ENCODE measurements around the gene PRKD3. TPM values are rescaled to one million over a fixed set of nuclear protein-coding genes. Genes with fewer than 3 reads are reported as not detected.
A peak's percentile ranks its signal among the peaks of the same experiment; 100 is the strongest.

The PRKD3 gene
- total RNA-seq (2021) (65.9 to 82.1 TPM (median 68.5 TPM) in 3 replicates), Bru-seq, nascent RNA (percentile 91 among the genes with signal in this experiment)
- long read RNA-seq, experiment 1, full-length matches to known transcripts: 11 of 391 reads
- long read RNA-seq, experiment 1, partial matches to known transcripts: 45 of 391 reads
- long read RNA-seq, experiment 1, other reads (novel, unspliced or antisense): 335 of 391 reads
- long read RNA-seq, experiment 2, full-length matches to known transcripts: 2 of 78 reads
- long read RNA-seq, experiment 2, partial matches to known transcripts: 24 of 78 reads
- long read RNA-seq, experiment 2, other reads (novel, unspliced or antisense): 52 of 78 reads
- long read RNA-seq, experiment 3, partial matches to known transcripts: 4 of 11 reads
- long read RNA-seq, experiment 3, other reads (novel, unspliced or antisense): 7 of 11 reads

GRCh38 chr2:37324786-37325624 lies at the start of gene PRKD3:
TSS of gene PRKD3 (minus strand) at chr2:37324833. CDS start at chr2:37316524, 8,309 bp downstream.
- DNase-seq (ENCODE audit: low spot score): no peak
- peaks cover 5% of the 10 kb centered on the region; the same call in 1 of the 2 replicates for H3K36me3 Mint-ChIP-seq
- H3K27ac Mint-ChIP-seq: peak within 1 kb of the TSS; percentile 98
- TF ChIP-seq ZNF423 (CRISPR knock-in tag; IDR thresholded peaks at IDR 0.05) (peak; percentile 38; the same call in 1 of the 2 replicates), GABPB1 (CRISPR knock-in tag; IDR thresholded peaks at IDR 0.05) (peak; percentile 42; the same call in 1 of the 2 replicates), SMAD3 (CRISPR knock-in tag; IDR thresholded peaks at IDR 0.05; ENCODE audit: borderline replicate concordance) (no peak), HMGXB4 (CRISPR knock-in tag; IDR thresholded peaks at IDR 0.05) (no peak), MAX (CRISPR knock-in tag; IDR thresholded peaks at IDR 0.05) (peak; percentile 78), ZNF416 (CRISPR knock-in tag; IDR thresholded peaks at IDR 0.05) (no peak), ARID4B (CRISPR knock-in tag; IDR thresholded peaks at IDR 0.05; ENCODE audit: borderline replicate concordance) (peak; percentile 18; the same call in 1 of the 2 replicates), MLX (CRISPR knock-in tag; IDR thresholded peaks at IDR 0.05) (no peak)
- no peaks in the 10 kb centered on the region for H3K9me3 Mint-ChIP-seq
- ChIA-PET CTCF (interaction anchor here (0.6 to 1.0 kb wide), 3 partner anchors 18 to 552 kb away, joined by 3 read pairs; no protein-coding TSS in a partner anchor), POLR2A (interaction anchor here (0.6 kb wide), 1 partner anchor 10 kb away, joined by 5 read pairs; no protein-coding TSS in a partner anchor)
- H3K27me3 Mint-ChIP-seq (ENCODE audit: low read depth): peaks cover 20% of the 10 kb centered on the region
- peak; percentile 79 for ATAC-seq
- peak within 1 kb of the TSS; percentile 98 for H3K4me3 Mint-ChIP-seq
- H3K4me1 Mint-ChIP-seq: peaks cover 39% of the 10 kb centered on the region

- TF ChIP-seq HMGA2 (CRISPR knock-in tag; IDR thresholded peaks at IDR 0.05) (no peak), ZNF671 (CRISPR knock-in tag; IDR thresholded peaks at IDR 0.05) (no peak), ZMAT4 (CRISPR knock-in tag; IDR thresholded peaks at IDR 0.05) (no peak), KAT7 (CRISPR knock-in tag; IDR thresholded peaks at IDR 0.05; ENCODE audit: borderline replicate concordance) (no peak), NR3C1 (CRISPR knock-in tag; conservative IDR thresholded peaks at IDR 0.05; ENCODE audit: low read depth) (no peak), FOXJ3 (CRISPR knock-in tag; IDR thresholded peaks at IDR 0.05; ENCODE audit: borderline replicate concordance) (no peak), NR1H2 (CRISPR knock-in tag; IDR thresholded peaks at IDR 0.05) (no peak), HMGXB4 (CRISPR knock-in tag; IDR thresholded peaks at IDR 0.05) (no peak)
- ChIA-PET CTCF (no interaction called here), POLR2A (interaction anchor here (0.7 kb wide), 1 partner anchor 392 kb away, joined by 8 read pairs; no protein-coding TSS in a partner anchor)
- Mint-ChIP-seq H3K27me3 (ENCODE audit: low read depth) (no peaks in the 10 kb centered on the region), H3K4me3 (no peak overlapping the region), H3K27ac (no peak overlapping the region), H3K9me3 (no peaks in the 10 kb centered on the region), H3K4me1 (peaks cover 4% of the 10 kb centered on the region), H3K36me3 (peaks cover 4% of the 10 kb centered on the region; the same call in 1 of the 2 replicates)
- ATAC-seq (no peak), DNase-seq (ENCODE audit: low spot score) (no peak)
These were observed 47.4 kb upstream of the PRKD3 start for GRCh38 chr2:37372000-37372399.
